Muscle layer of duodenum (tissue), 2 donors: Measurements from ENCODE around the gene NDUFB4.
A peak's percentile ranks its signal among the peaks of the same experiment; 100 is the strongest.

Experiments
- H3K27ac ChIP-seq: one replicate; pipeline ENCODE4 v1.7.0; 2013; ENCODE audit warnings: mild to moderate bottlenecking, low read length
- H3K27me3 ChIP-seq: one replicate; pipeline ENCODE4 v1.7.0; 2013; ENCODE audit warnings: low read depth, mild to moderate bottlenecking, control low read depth, low read length
- H3K36me3 ChIP-seq, 2 donors: one replicate each; pipeline ENCODE4 v1.7.0; 2013; ENCODE audit warnings: low read length in 2 of 2, control low read depth in 1 of 2, mild to moderate bottlenecking in 1 of 2; ENCODE audit not compliant: insufficient read depth in 2 of 2, control insufficient read depth in 1 of 2
- H3K4me1 ChIP-seq, 2 donors: one replicate each; pipeline ENCODE4 v1.7.0; 2013; ENCODE audit warnings: low read length in 2 of 2, mild to moderate bottlenecking in 2 of 2, control low read depth in 1 of 2, moderate library complexity in 1 of 2; ENCODE audit not compliant: insufficient read depth in 2 of 2, control insufficient read depth in 1 of 2
- H3K4me3 ChIP-seq, 2 donors: one replicate each; pipeline ENCODE4 v1.7.0; 2013; ENCODE audit warnings: low read length in 2 of 2, low read depth in 1 of 2, mild to moderate bottlenecking in 1 of 2
- H3K9me3 ChIP-seq, 2 donors: one replicate each; pipeline ENCODE4 v1.7.0; 2013; ENCODE audit warnings: low read length in 2 of 2, control low read depth in 1 of 2, mild to moderate bottlenecking in 1 of 2; ENCODE audit not compliant: control insufficient read depth in 1 of 2
- donor health status: healthy.

NDUFB4 gene

GRCh38 chr3:120596116-120596852 is at the start of gene NDUFB4:
NDUFB4 (plus strand) TSS chr3:120596336; CDS start chr3:120596360, 24 bp downstream.
- H3K36me3 ChIP-seq = peaks cover 3 to 7% of the 10 kb centered on the region in 2 donors
- peaks cover 7 to 27% of the 10 kb centered on the region in 2 donors for H3K4me1 ChIP-seq
- no peaks in the 10 kb centered on the region for H3K27me3 ChIP-seq
- H3K27ac ChIP-seq = peak within 1 kb of the TSS; percentile 97
- no peaks in the 10 kb centered on the region for H3K9me3 ChIP-seq
- H3K4me3 ChIP-seq = peak within 1 kb of the TSS; percentile 90 to 98

- no peaks in the 10 kb centered on the region for H3K9me3 ChIP-seq
- H3K4me1 ChIP-seq = peaks cover 0 to 8% of the 10 kb centered on the region in 2 donors
- no peaks in the 10 kb centered on the region for H3K27me3 ChIP-seq
- H3K36me3 ChIP-seq = no peaks in the 10 kb centered on the region
- H3K4me3 ChIP-seq = no peak overlapping the region
- H3K27ac ChIP-seq = no peak overlapping the region
These were observed 45.6 kb upstream of the NDUFB4 start for GRCh38 chr3:120550546-120550945.

- H3K4me1 ChIP-seq = peaks cover 0 to 25% of the 10 kb centered on the region in 2 donors
- no peak overlapping the region for H3K4me3 ChIP-seq
- no peaks in the 10 kb centered on the region for H3K36me3 ChIP-seq
- H3K27me3 ChIP-seq = no peaks in the 10 kb centered on the region
- H3K9me3 ChIP-seq = no peaks in the 10 kb centered on the region
- H3K27ac ChIP-seq = no peak overlapping the region
These were observed 43.7 kb upstream of the NDUFB4 start for GRCh38 chr3:120552184-120553172.

GRCh38 chr3:120554812-120555606 is 41.1 kb upstream of the NDUFB4 start:
- H3K27ac ChIP-seq = no peak overlapping the region
- H3K9me3 ChIP-seq = no peaks in the 10 kb centered on the region
- no peak overlapping the region for H3K4me3 ChIP-seq
- H3K4me1 ChIP-seq = peaks cover 0 to 46% of the 10 kb centered on the region in 2 donors
- H3K27me3 ChIP-seq = no peaks in the 10 kb centered on the region
- H3K36me3 ChIP-seq = no peaks in the 10 kb centered on the region

GRCh38 chr3:120555657-120556509 is 40.3 kb upstream of the NDUFB4 start:
- H3K4me1 ChIP-seq = peaks cover 0 to 53% of the 10 kb centered on the region in 2 donors
- H3K27ac ChIP-seq = no peak overlapping the region
- H3K4me3 ChIP-seq = no peak overlapping the region

GRCh38 chr3:120557115-120557514 is 39.0 kb upstream of the NDUFB4 start:
- no peak overlapping the region for H3K27ac ChIP-seq
- H3K4me1 ChIP-seq = peaks cover 0 to 59% of the 10 kb centered on the region in 2 donors
- no peaks in the 10 kb centered on the region for H3K27me3 ChIP-seq
- H3K4me3 ChIP-seq = no peak overlapping the region
- H3K9me3 ChIP-seq = no peaks in the 10 kb centered on the region
- H3K36me3 ChIP-seq = no peaks in the 10 kb centered on the region

More at GRCh38 chr3:120555657-120556509, 40.3 kb upstream of the NDUFB4 start:
- Histone ChIP-seq H3K9me3 (no peaks in the 10 kb centered on the region), H3K36me3 (no peaks in the 10 kb centered on the region), H3K27me3 (no peaks in the 10 kb centered on the region)

- peak overlapping the region; percentile 62 to 67 for H3K4me3 ChIP-seq
- peak overlapping the region; percentile 92 for H3K27ac ChIP-seq
- no peaks in the 10 kb centered on the region for H3K27me3 ChIP-seq
- H3K4me1 ChIP-seq = peaks cover 0 to 59% of the 10 kb centered on the region in 2 donors
- H3K36me3 ChIP-seq = no peaks in the 10 kb centered on the region
- H3K9me3 ChIP-seq = no peaks in the 10 kb centered on the region
These were observed 37.3 kb upstream of the NDUFB4 start for GRCh38 chr3:120558771-120559241.

- Histone ChIP-seq H3K27me3 (no peaks in the 10 kb centered on the region), H3K36me3 (no peaks in the 10 kb centered on the region), H3K4me1 (peaks cover 0 to 59% of the 10 kb centered on the region in 2 donors), H3K9me3 (no peaks in the 10 kb centered on the region), H3K4me3 (peak overlapping the region; percentile 62), H3K27ac (peak overlapping the region; percentile 92)
These were observed 36.7 kb upstream of the NDUFB4 start for GRCh38 chr3:120559242-120560061.

GRCh38 chr3:120560304-120561250 is 35.6 kb upstream of the NDUFB4 start:
- Histone ChIP-seq H3K27ac (no peak overlapping the region), H3K36me3 (no peaks in the 10 kb centered on the region), H3K4me3 (no peak overlapping the region), H3K4me1 (peaks cover 0 to 50% of the 10 kb centered on the region in 2 donors), H3K27me3 (no peaks in the 10 kb centered on the region), H3K9me3 (no peaks in the 10 kb centered on the region)
